GM21717 (cell line): ENCODE data around the gene STH.

Source experiments
- ATAC-seq: cut with Tn5 transposase; IDR thresholded peaks from one replicate; pipeline ENCODE4 v1.9.1; 2021; ENCODE audit warnings: mild to moderate bottlenecking, moderate library complexity; ENCODE audit not compliant: unreplicated experiment

STH gene

GRCh38 chr17:46042925-46043324 lies 43.9 kb downstream of the STH start:
- ATAC-seq: no peak

- ATAC-seq: no peak
Measured at GRCh38 chr17:46043606-46044005, 44.6 kb downstream of the STH start.

GRCh38 chr17:46044286-46044928 lies 45.4 kb downstream of the STH start:
- no peak for ATAC-seq

DNA sequence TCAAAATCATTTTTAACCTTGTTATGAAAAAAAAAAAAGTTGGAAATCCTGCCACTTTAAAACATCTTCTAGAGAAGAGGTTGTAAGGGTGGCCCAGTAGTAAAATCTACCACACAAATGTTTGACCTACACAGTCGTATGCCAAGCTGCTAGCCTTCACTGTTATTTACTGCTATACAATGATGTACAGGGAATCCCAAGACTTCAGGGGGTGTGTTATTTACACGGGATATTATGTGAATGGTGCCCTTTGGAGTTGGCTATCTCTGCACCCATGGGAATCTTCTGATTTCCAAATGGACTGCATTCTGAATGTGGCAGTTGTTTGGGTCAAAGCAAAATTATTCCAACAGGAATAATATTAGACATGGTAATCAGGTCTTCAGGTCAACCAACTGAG lies 45.9 kb downstream of the STH start:
- ATAC-seq: no peak

- ATAC-seq: no peak
Measured at GRCh38 chr17:46045639-46046038, 46.6 kb downstream of the STH start.

- ATAC-seq: no peak
Measured at GRCh38 chr17:46046957-46047356, 47.9 kb downstream of the STH start.

DNA sequence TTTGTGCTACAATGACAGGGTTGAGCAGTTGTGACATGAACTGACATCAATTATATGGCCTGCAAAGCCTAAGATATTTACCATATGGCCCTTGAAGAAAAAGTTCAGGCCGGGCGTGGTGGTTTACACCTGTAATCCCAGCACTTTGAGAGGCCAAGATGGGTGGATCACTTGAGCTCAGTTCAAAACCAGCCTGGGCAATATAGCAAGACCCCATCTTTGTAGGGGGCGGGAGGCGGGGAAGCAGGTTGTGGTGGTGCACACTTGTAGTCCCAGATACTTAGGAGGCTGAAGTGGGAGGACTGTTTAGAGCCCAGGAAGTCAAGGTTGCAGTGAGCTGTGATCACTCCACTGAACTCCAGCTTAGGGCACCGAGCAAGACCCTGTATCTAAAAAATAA lies 48.3 kb downstream of the STH start:
- ATAC-seq: no peak

DNA sequence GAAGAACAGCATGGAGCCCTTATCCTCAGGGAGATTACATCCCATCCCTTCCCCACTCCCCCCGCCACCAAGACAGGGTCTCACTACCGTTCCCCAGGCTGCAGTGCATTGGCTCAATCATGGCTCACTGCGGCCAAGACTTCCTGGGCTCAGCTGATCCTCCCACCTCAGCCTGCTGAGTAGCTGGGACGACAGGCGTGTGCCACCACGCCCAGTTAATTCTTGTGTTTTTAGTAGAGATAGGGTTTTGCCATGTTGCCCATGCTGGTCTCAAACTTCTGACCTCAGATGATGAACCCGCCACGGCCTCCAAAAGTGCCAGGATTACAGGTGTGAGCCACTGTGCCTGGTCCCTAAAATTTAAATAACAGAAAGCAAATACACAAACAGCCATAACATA lies 48.8 kb downstream of the STH start:
- ATAC-seq: no peak
